HepG2 (cell line): ENCODE results near the gene STAP2. TPM values are rescaled to one million over a fixed set of nuclear protein-coding genes. Genes with fewer than 3 reads are reported as not detected.

Source experiments
- AKNA ChIP-seq: sonication (generic); formaldehyde crosslinking; IDR thresholded peaks from 2 replicates; pipeline ENCODE4 v1.4.0; 2020; ENCODE audit warnings: missing genetic modification reagents, borderline replicate concordance
- CSRNP1 ChIP-seq: sonication (generic); formaldehyde crosslinking; IDR thresholded peaks from 2 replicates; pipeline ENCODE4 v1.8.1; 2023; ENCODE audit warnings: mild to moderate bottlenecking, missing genetic modification reagents
- DZIP1 ChIP-seq: sonication (generic); formaldehyde crosslinking; IDR thresholded peaks from 2 replicates; pipeline ENCODE4 v1.5.0; 2020; ENCODE audit warnings: mild to moderate bottlenecking, missing genetic modification reagents
- ELK4 ChIP-seq: sonication (generic); formaldehyde crosslinking; IDR thresholded peaks from 2 replicates; pipeline ENCODE4 v1.9.0; 2021; ENCODE audit warnings: missing genetic modification reagents, borderline replicate concordance
- KLF6 ChIP-seq: IDR thresholded peaks from 2 replicates; pipeline ENCODE4 v1.8.0; 2016; ENCODE audit warnings: missing biosample characterization, missing genetic modification reagents
- MTA1 ChIP-seq: sonication (generic); formaldehyde crosslinking; IDR thresholded peaks from 2 replicates; pipeline ENCODE4 v1.4.0; 2020; ENCODE audit warnings: missing genetic modification reagents, mild to moderate bottlenecking, borderline replicate concordance
- PRMT3 ChIP-seq: sonication (generic); formaldehyde crosslinking; IDR thresholded peaks from 2 replicates; pipeline ENCODE4 v1.8.1; 2022; ENCODE audit warnings: low read depth, mild to moderate bottlenecking, moderate library complexity, missing genetic modification reagents, borderline replicate concordance
- TAF1 ChIP-seq: sonication (generic); formaldehyde crosslinking; IDR thresholded peaks from 2 replicates; pipeline ENCODE4 v1.4.0; 2020; ENCODE audit warnings: missing genetic modification reagents
- TMF1 ChIP-seq: sonication (generic); formaldehyde crosslinking; IDR thresholded peaks from 2 replicates; pipeline ENCODE4 v1.8.1; 2022; ENCODE audit warnings: low read depth, missing genetic modification reagents
- ZBTB20 ChIP-seq: sonication (generic); formaldehyde crosslinking; IDR thresholded peaks from 2 replicates; pipeline ENCODE4 v1.8.1; 2023; ENCODE audit warnings: missing genetic modification reagents, low read depth, mild to moderate bottlenecking, borderline replicate concordance
- ZBTB38 ChIP-seq: sonication (generic); formaldehyde crosslinking; IDR thresholded peaks from 2 replicates; pipeline ENCODE4 v1.5.1; 2020; ENCODE audit warnings: mild to moderate bottlenecking, missing genetic modification reagents
- ZNF205 ChIP-seq: IDR thresholded peaks from 2 replicates; pipeline ENCODE4 v1.6.1; 2018; ENCODE audit warnings: missing biosample characterization, missing genetic modification reagents
- ZNF235 ChIP-seq: sonication (generic); formaldehyde crosslinking; IDR thresholded peaks from 2 replicates; pipeline ENCODE4 v1.8.1; 2023; ENCODE audit warnings: mild to moderate bottlenecking, missing genetic modification reagents, borderline replicate concordance
- ZNF496 ChIP-seq: sonication (generic); formaldehyde crosslinking; IDR thresholded peaks from 2 replicates; pipeline ENCODE4 v1.8.1; 2023; ENCODE audit warnings: mild to moderate bottlenecking, moderate library complexity, missing genetic modification reagents; ENCODE audit not compliant: insufficient replicate concordance
- ZNF569 ChIP-seq: sonication (generic); formaldehyde crosslinking; IDR thresholded peaks from 2 replicates; pipeline ENCODE4 v1.5.0; 2020; ENCODE audit warnings: mild to moderate bottlenecking, missing genetic modification reagents, moderate library complexity, borderline replicate concordance
- ZNF749 ChIP-seq: sonication (generic); formaldehyde crosslinking; IDR thresholded peaks from 2 replicates; pipeline ENCODE4 v1.8.0; 2022; ENCODE audit warnings: mild to moderate bottlenecking, missing genetic modification reagents, moderate library complexity, borderline replicate concordance
- ZNF83 ChIP-seq: sonication (generic); formaldehyde crosslinking; IDR thresholded peaks from 2 replicates; pipeline ENCODE4 v1.4.0; 2020; ENCODE audit warnings: missing genetic modification reagents, mild to moderate bottlenecking, borderline replicate concordance
- ZSCAN12 ChIP-seq: sonication (generic); formaldehyde crosslinking; IDR thresholded peaks from 2 replicates; pipeline ENCODE4 v1.9.0; 2021; ENCODE audit warnings: mild to moderate bottlenecking, missing genetic modification reagents
- polyA plus RNA-seq, 8 experiments: library from polyadenylated mRNA; depleted of rRNA in 3 of 8; stranded (reverse) in 7 of 8; unstranded in 1 of 8; fragments of >200 nt; fragmentation: Illumina TruSeq in 4 of 8; extraction: Trizol in 4 of 8; gene quantifications; 2 replicates each; pipeline versions ENCODE4 v1.2.1 to v1.2.3, GENCODE V29; 2011 to 2016; ENCODE audit warnings: low read depth in 4 of 8, missing spikeins in 1 of 8, mixed read lengths in 1 of 8; ENCODE audit not compliant: insufficient read depth in 1 of 8
- total RNA-seq, 5 experiments: library from RNA; depleted of rRNA; stranded (reverse); fragments of >200 nt; fragmentation: Illumina TruSeq; extraction: Trizol; gene quantifications; 2 replicates each; pipeline ENCODE4 v1.2.3, GENCODE V29; 2016; ENCODE audit warnings: low read depth in 1 of 5

Gene STAP2
- total and polyA plus RNA-seq, 2 of the 13 experiments (the other 11 are each of a cell fraction or from before 2014, with no cell fraction given) = 39.0 to 43.7 TPM

GRCh38 chr19:4385291-4386040 is 46.8 kb upstream of the STAP2 start (continued):
- TF ChIP-seq ZNF569 (no peak), ZBTB20 (no peak), ZSCAN12 (CRISPR knock-in tag) (no peak), ZNF205 (CRISPR knock-in tag) (no peak), ELK4 (CRISPR knock-in tag) (no peak), ZNF83 (CRISPR knock-in tag) (no peak), TMF1 (no peak), ZBTB38 (CRISPR knock-in tag) (peak; percentile 5; the same call in 1 of the 2 replicates), PRMT3 (CRISPR knock-in tag) (no peak), ZNF235 (CRISPR knock-in tag) (no peak), CSRNP1 (CRISPR knock-in tag) (no peak), AKNA (no peak), KLF6 (CRISPR knock-in tag) (no peak), MTA1 (CRISPR knock-in tag) (no peak), TAF1 (no peak), ZNF496 (CRISPR knock-in tag) (no peak), DZIP1 (CRISPR knock-in tag) (no peak), ZNF749 (CRISPR knock-in tag) (no peak)
